SK-N-MC (cell line): ENCODE measurements around the gene GAPDHS.
A peak's percentile ranks its signal among the peaks of the same experiment; 100 is the strongest.

Experiments
- DNase-seq: peaks from one replicate; pipeline ENCODE4 v3.0.0-alpha.2; 2011; ENCODE audit warnings: low read depth, low spot score
- H3K27ac ChIP-seq: fragments of 200-600 bp; sonication (generic); 2 replicates; pipeline ENCODE4 v1.5.1; 2016; ENCODE audit warnings: mixed run types
- H3K36me3 ChIP-seq: fragments of 200-600 bp; sonication (generic); 2 replicates; pipeline ENCODE4 v1.6.1; 2017; ENCODE audit warnings: antibody characterized with exemption, low read length, mixed read lengths; ENCODE audit not compliant: insufficient read depth
- H3K4me3 ChIP-seq: fragments of 200-600 bp; sonication (generic); 2 replicates; pipeline ENCODE4 v1.5.1; 2016
- H3K9ac ChIP-seq: fragments of 200-600 bp; sonication (generic); 2 replicates; pipeline ENCODE4 v1.8.0; 2017; ENCODE audit warnings: mixed run types, mixed read lengths; ENCODE audit not compliant: insufficient read length
- H3K9me3 ChIP-seq: fragments of 200-600 bp; sonication (generic); 2 replicates; pipeline ENCODE4 v1.6.1; 2017; ENCODE audit warnings: low read depth, mild to moderate bottlenecking, antibody characterized with exemption, low read length, moderate library complexity, mixed read lengths
- EZH2 ChIP-seq: fragments of 200-600 bp; sonication (generic); IDR thresholded peaks from one replicate; pipeline ENCODE4 v1.6.1; 2017; ENCODE audit warnings: antibody characterized with exemption
- FOXP2 ChIP-seq: optimal IDR thresholded peaks from 2 replicates; pipeline ENCODE3; 2011; ENCODE audit warnings: mild to moderate bottlenecking, moderate library complexity; ENCODE audit not compliant: insufficient read depth; ENCODE audit errors: extremely low read length, control extremely low read depth
- POLR2AphosphoS5 ChIP-seq: IDR thresholded peaks from 2 replicates; pipeline ENCODE4 v1.6.1; 2012; ENCODE audit warnings: mild to moderate bottlenecking, low read depth, low read length, borderline replicate concordance

The GAPDHS gene

DNA sequence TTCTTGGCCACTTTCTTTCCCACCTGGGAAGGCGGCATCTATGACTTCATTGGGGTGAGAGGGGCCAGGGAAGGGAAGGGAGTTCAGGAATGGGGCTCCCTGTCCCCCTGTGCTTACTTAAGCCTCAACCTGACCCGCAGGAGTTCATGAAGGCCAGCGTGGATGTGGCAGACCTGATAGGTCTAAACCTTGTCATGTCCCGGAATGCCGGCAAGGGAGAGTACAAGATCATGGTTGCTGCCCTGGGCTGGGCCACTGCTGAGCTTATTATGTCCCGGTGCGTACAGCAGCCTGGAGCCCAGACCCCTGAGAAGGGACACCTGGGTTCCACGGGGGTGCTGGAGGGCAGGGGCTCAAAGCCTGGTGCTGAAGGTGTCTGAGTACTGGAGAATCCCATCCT, 13.3 kb downstream of the GAPDHS start:
- Histone ChIP-seq H3K9me3 (no peaks in the 10 kb centered on the region), H3K27ac (no peak overlapping the region), H3K4me3 (peak overlapping the region; percentile 98), H3K9ac (peak overlapping the region; percentile 96), H3K36me3 (no peaks in the 10 kb centered on the region; the same call in 1 of the 2 replicates)
- TF ChIP-seq EZH2 (no peak), FOXP2 (no peak), POLR2AphosphoS5 (no peak)
- no peak for DNase-seq

DNA sequence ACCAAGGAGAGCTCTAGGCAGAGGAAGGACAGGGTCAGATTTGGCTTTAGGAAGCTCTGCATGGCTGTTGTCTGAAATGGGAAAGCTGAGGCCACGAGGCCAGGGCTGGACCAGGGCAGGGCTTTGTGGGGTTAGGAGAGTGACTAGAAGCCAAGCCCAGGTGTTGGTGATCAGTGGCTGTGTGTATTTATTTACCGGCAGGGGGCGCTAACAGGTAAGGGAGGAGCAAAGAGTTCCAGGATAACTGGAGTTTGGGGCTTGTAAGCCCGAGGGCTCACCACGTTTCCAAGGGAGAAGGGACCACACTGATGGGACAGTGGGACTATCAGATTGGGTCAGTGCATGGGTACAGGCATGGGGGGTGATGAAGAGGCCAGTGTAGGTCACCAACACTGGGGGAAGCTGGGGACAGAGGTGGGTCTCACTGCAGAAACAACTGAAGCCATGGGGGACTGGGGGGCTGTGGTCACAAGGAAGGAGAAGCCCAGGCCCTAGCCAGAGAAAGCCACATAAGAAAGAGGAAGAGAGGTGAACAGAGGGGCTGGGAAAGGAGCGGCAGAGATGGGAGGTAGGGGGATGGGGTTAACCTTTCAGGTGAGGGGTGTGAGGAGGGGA, 16.0 kb downstream of the GAPDHS start:
- no peak overlapping the region for H3K4me3 ChIP-seq
- peak; percentile 8 for DNase-seq
- no peaks in the 10 kb centered on the region; the same call in 1 of the 2 replicates for H3K36me3 ChIP-seq
- no peak overlapping the region for H3K9ac ChIP-seq
- no peak overlapping the region for H3K27ac ChIP-seq
- no peaks in the 10 kb centered on the region for H3K9me3 ChIP-seq
- TF ChIP-seq POLR2AphosphoS5, result no peak
- TF ChIP-seq EZH2, result no peak
- no peak for TF ChIP-seq FOXP2

DNA sequence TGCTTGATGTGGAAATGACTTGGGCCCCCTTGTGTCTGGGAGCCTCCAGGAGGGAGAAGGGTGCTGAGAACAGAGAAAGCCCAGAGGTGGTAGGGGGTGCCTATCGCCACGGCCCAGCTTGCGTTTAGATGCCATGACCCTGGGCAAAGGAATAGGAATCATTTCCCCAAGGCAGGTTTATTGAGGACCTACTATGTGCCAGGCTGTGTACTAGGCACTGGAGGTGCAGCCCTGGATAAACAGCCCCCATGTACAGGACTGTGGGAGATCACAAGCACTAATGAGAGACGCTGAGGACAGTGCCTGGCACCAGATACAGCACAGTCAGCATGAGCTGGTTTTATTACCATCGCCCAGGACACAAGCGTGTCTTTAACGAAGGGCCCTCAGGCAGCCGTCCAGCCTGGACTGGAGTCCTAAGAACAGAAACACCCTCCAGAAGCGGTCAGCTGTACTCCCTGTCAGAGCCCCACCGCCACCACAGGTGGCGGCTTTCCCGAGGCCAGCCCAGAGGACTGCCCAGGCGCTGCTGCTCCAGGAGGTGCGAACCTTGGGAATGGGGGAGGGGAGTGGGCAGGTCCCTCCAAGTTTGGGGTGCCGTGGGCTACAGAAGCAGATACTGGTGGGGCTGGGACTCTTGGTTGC, 16.7 kb downstream of the GAPDHS start:
- Histone ChIP-seq H3K27ac (no peak overlapping the region), H3K9ac (no peak overlapping the region), H3K36me3 (no peaks in the 10 kb centered on the region; the same call in 1 of the 2 replicates), H3K4me3 (no peak overlapping the region), H3K9me3 (no peaks in the 10 kb centered on the region)
- DNase-seq, result no peak
- TF ChIP-seq POLR2AphosphoS5 (no peak), FOXP2 (no peak), EZH2 (no peak)

DNA sequence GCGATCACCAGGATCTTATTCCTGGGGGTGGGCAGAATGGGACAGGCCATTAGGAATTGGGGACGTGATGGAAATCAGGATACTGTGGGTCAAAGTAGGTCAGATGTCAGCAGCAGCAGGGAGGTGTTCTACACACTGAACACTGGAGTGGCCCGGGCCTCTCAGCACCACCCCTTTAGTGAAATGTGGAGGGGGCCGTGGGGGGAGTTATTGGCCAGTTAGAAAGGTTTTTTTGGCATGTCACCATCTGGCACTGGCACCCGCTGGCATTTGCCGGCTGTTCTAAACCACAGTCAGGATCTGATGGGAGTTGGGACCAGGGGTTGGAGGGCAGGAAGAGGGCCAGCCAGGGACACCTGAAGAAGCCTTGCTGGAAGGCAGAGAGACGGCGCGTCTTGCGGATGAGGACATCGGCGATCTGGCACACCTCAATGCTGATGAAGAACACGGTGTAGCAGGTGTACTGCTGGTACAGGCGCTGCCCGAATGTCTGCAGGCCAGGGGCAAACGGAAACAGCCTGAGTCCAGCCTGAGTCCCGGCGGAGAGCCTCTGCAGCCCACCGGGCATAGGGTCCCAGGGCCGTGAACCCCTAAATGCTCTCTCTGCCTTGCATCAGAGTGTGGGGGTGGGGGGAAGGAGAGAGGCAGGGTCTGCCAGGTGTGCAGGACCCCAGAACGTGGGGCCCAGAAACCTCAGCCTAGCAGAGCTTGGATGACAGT, 18.0 kb downstream of the GAPDHS start:
- DNase-seq, result no peak
- Histone ChIP-seq H3K9me3 (no peaks in the 10 kb centered on the region), H3K4me3 (no peak overlapping the region), H3K27ac (no peak overlapping the region), H3K36me3 (no peaks in the 10 kb centered on the region; the same call in 1 of the 2 replicates), H3K9ac (no peak overlapping the region)
- TF ChIP-seq POLR2AphosphoS5 (no peak), FOXP2 (no peak), EZH2 (no peak)

DNA sequence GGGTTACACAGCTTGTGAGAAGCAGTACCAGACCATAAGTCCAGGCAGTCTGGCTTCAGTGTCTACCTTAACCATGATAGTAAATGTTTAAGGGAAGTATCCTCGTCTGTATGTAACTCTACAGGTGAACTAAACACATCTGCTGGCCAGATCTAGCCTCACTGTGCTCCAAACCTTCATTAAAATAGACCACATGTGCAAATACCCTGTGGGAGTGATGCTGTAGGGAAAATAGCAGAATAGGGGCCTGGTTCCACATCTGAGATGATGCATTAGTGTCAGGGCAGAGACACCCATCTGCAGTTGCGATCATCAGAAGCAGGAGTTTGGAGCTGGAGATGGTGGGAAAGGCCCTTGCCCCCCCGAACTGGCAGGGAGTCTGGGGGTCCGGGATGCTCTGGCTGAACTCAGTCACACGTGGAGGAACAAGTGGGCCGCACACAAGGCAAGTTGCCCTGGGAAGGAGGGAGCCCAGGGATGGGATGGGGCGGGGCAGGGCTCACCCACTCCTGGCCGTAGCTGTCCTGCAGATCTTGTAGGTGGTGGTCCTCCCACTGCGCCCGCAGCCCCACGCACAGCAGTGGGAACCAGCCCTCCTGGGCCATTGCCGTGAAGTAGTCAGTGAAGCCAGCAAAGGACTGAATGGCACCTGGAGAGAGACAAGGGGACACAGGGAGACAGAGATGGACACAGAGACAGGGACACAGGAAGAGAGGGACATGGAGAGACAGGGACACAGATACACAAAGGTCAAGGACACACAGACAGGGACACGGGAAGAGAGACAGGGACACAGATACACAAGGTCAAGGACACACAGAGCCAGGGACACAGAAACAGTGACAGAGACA, 19.5 kb downstream of the GAPDHS start:
- Histone ChIP-seq H3K4me3 (no peak overlapping the region), H3K36me3 (no peaks in the 10 kb centered on the region), H3K9ac (no peak overlapping the region), H3K9me3 (no peaks in the 10 kb centered on the region), H3K27ac (no peak overlapping the region)
- DNase-seq, result no peak
- TF ChIP-seq FOXP2, result no peak
- no peak for TF ChIP-seq EZH2
- TF ChIP-seq POLR2AphosphoS5, result no peak

DNA sequence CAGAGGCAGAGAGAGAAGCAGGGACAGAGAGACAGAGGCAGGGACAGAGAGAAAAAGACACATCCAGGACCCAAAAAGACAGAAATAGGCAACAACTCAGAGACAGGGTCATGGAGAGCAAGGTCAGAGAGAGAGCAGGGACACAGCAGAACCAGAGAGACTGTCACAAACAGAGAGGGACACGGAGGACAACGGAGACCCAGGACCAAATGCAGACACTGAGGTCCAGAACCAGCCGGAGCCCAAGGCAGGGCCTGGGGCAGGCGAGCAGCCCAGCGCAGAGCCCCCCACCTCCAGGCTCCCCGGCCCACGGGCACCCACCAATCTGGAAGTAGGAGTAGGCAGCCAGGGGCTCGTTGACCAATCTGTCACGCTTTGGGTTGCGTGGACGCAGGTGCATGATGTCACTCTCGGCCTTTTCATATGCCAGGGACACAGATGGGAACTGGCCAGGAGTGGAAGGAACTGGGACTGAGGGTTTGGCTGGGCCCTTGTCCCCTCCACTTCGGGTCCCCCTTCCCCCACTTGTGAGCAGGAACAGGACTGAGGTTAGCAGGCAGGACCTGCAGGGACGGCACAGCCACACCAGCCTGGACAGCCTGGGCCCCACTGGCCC, 20.2 kb downstream of the GAPDHS start:
- TF ChIP-seq EZH2 (no peak), POLR2AphosphoS5 (no peak), FOXP2 (no peak)
- H3K9ac ChIP-seq, result no peak overlapping the region

DNA sequence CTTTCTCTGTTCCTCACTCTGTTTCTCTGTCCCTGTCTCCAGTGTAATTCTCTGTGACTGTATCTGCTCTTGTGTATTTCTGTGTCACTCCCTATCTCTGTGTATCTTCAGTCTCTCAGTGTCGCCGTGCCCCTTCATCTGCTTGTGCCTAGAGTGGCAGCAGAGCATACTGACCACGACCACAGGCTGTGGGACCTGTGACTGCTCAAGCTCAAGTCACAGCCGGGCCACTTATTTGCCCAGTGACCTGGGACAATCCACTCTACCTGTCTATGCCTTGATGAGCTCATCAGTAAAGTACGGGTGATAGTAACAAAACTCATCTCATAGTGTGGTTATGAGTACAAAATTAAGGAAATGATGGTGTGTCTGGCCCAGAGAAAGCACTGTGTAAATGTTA, 20.8 kb downstream of the GAPDHS start:
- TF ChIP-seq POLR2AphosphoS5, result no peak
- no peak for TF ChIP-seq EZH2
- H3K36me3 ChIP-seq, result no peaks in the 10 kb centered on the region
- no peak overlapping the region for H3K9ac ChIP-seq
- no peak overlapping the region for H3K27ac ChIP-seq
- no peak for DNase-seq
- H3K9me3 ChIP-seq, result no peaks in the 10 kb centered on the region
- H3K4me3 ChIP-seq, result no peak overlapping the region

More for the DNA sequence above, 20.2 kb downstream of the GAPDHS start:
- no peak overlapping the region for H3K4me3 ChIP-seq
- no peaks in the 10 kb centered on the region for H3K9me3 ChIP-seq
- no peaks in the 10 kb centered on the region for H3K36me3 ChIP-seq
- no peak overlapping the region for H3K27ac ChIP-seq
- no peak for DNase-seq

DNA sequence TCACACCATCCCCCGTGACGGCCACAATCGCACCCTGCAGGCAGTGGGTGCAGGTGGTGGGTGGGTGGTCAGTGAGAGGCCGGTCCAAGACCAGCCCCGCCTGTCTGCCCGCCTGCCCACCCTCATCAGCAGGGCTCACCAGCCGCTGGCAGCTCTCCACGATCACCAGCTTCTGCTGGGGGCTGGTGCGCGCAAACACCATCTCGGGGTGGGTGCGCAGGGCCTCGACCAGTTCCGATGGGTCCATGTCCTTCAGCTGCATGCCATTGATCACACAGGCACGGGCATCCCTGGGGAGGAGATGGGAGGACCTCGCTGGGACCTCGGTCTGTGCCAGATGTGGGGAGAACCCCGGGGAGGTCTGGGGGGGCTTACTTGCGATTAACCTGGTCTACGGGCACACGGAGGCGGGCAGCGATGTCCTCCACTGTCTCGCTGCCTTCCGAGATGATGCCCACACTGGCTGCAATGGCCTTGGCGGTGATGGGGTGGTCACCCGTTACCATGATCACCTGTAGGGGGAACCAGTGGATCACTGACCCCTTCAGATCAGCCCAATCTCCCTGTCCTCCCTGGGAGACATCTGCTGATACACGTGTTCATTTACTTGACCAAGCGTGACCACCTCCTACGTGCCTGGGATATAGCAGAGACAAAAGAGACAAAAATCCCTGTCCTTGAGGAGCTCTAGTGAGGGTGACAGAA, 22.2 kb downstream of the GAPDHS start:
- Histone ChIP-seq H3K4me3 (no peak overlapping the region), H3K9ac (no peak overlapping the region), H3K9me3 (no peaks in the 10 kb centered on the region), H3K27ac (no peak overlapping the region), H3K36me3 (no peaks in the 10 kb centered on the region)
- DNase-seq, result no peak
- TF ChIP-seq EZH2 (no peak), FOXP2 (no peak), POLR2AphosphoS5 (no peak)
